NCI-H2107 treated with DMSO at 0.1 percent for 48 hours (cell line): ENCODE measurements around the gene PAQR9.
"Not testable (repeated sequence)": the region's sequence is repeated elsewhere in the genome, so short reads cannot be mapped to it uniquely, and the experiment has no call there.

Experiments used
- DNase-seq: peaks from one replicate; lab custom pipeline; 2025; ENCODE audit not compliant: unreplicated experiment; lab: John Stamatoyannopoulos, UW

Gene PAQR9, protein sequence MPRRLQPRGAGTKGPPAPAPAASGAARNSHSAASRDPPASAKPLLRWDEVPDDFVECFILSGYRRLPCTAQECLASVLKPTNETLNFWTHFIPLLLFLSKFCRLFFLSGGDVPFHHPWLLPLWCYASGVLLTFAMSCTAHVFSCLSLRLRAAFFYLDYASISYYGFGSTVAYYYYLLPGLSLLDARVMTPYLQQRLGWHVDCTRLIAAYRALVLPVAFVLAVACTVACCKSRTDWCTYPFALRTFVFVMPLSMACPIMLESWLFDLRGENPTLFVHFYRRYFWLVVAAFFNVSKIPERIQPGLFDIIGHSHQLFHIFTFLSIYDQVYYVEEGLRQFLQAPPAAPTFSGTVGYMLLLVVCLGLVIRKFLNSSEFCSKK

GRCh38 chr3:142963516-142964448 is at the start of gene PAQR9:
TSS of gene PAQR9 (minus strand) at chr3:142963674. CDS start at chr3:142963336, 338 bp downstream.
- no peak for DNase-seq

DNA sequence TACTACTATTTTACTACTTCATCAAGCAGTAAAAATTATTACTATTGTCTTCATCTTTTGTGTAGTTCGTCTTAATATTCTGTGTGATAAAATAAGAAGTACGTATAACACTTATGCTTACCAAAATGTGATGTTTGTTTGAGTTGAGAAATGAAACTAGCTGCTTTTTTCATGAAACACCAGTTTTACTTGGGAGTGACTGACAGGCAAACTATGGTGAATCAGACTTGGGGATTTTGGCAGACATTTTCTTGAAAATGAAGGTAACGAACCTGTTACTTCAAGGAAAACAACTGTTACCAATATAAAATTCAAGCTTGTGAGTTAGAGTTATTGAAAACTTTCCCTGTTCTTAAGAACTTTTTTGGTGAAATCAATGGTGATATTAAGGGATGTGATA is 48.2 kb upstream of the PAQR9 start:
- no peak for DNase-seq

- no peak for DNase-seq
Measured at GRCh38 chr3:143010024-143010423, 46.5 kb upstream of the PAQR9 start.

GRCh38 chr3:143004823-143005222 is 41.3 kb upstream of the PAQR9 start:
- DNase-seq = no peak

- no peak for DNase-seq
Measured at GRCh38 chr3:143002727-143003126, 39.3 kb upstream of the PAQR9 start.

DNA sequence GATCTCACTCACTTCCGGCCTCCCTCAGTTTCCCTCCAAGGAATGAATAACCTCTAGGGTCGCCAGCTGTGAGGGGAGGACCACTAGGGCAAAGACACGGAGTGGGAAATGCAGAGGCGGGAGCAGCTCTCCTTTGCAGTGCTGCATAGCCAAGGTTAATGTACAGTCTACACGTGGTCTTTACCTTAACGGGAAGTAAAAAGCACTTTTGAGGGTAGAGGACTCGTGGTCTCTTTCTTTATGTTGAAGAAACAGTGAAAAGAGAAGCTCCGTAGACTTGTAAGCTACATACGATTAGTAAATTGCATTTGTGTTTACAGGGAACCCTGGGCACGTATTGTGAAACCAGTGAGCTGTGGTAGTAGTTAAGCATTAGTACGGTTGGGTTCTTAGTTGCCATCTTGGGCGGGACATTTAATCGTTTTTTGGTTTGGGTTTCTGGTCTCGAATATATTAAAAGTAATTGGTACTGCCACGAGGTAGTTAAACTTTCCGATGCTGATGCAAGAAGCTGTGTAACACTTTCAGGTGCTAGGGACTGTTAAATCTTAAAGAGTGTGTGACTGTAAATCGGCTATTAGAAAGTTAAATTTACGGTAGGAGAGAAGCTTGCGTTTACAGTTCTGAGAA is 38.7 kb upstream of the PAQR9 start:
- peak; percentile 55 for DNase-seq

- DNase-seq = peak; percentile 97
Measured at GRCh38 chr3:143001369-143002082, 38.1 kb upstream of the PAQR9 start, which contains the start of gene U2SURP. TSS of gene U2SURP (plus strand) at chr3:143001570. CDS start at chr3:143001629, 59 bp downstream.

- no peak for DNase-seq
Measured at GRCh38 chr3:143001034-143001368, 37.5 kb upstream of the PAQR9 start.

GRCh38 chr3:143000528-143000927 is 37.1 kb upstream of the PAQR9 start:
- no peak for DNase-seq

- peak; percentile 41 for DNase-seq
Measured at GRCh38 chr3:142999881-143000280, 36.4 kb upstream of the PAQR9 start.

- no peak for DNase-seq
Measured at GRCh38 chr3:142998439-142998838, 35.0 kb upstream of the PAQR9 start.

GRCh38 chr3:142997330-142997729 is 33.9 kb upstream of the PAQR9 start:
- DNase-seq = peak; percentile 63

DNA sequence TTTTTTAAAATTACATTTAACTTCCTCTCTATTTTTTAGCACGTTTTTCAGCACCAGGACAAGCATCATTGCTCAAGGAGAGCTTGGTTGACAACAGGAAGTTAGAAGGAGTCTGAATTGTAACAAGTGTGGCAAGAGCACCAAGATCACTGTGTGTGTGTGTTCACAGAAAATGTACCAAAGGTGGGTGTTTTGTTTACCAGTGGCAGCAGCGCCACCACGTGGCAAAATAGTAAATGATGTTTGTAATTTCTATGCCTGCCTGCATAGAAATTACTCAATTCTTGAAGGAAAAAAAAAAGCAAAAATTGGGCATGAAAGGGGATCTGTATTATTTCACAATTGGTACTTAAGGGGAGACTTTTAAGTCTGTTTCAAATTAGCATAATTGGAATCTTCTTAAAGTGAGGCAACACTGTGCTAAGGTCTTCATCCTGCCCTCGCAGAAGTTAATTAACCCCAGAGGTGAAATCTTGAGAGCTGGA is 30.5 kb upstream of the PAQR9 start:
- peak; percentile 68 for DNase-seq

- no peak for DNase-seq
Measured at GRCh38 chr3:142992323-142992722, 28.8 kb upstream of the PAQR9 start.

DNA sequence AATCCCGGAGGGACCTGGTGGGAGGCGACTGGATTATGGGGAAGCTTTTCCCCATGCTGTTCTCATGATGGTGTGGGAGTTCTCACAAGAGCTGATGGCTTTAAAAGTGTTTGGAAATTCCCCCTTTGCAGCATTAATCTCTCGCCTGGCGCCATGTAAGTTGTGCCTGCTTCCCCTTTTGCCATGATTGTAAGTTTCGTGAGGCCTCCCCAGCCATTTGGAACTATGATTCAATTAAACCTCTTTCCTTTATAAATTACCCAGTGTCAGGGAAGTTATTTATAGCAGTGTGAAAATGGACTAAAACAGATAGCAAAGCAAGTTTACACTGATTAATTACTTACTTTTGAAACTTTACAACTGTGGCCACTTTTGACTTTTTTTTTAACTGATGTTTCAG is 27.2 kb upstream of the PAQR9 start:
- no peak for DNase-seq

DNA sequence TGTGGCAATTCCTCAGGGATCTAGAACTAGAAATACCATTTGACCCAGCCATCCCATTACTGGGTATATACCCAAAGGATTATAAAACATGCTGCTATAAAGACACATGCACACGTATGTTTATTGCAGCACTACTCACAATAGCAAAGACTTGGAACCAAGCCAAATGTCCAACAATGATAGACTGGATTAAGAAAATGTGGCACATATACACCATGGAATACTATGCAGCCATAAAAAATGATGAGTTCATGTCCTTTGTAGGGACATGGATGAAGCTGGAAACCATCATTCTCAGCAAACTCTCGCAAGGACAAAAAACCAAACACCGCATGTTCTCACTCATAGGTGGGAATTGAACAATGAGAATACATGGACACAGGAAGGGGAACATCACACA is 25.4 kb upstream of the PAQR9 start:
- DNase-seq = not testable (repeated sequence)

DNA sequence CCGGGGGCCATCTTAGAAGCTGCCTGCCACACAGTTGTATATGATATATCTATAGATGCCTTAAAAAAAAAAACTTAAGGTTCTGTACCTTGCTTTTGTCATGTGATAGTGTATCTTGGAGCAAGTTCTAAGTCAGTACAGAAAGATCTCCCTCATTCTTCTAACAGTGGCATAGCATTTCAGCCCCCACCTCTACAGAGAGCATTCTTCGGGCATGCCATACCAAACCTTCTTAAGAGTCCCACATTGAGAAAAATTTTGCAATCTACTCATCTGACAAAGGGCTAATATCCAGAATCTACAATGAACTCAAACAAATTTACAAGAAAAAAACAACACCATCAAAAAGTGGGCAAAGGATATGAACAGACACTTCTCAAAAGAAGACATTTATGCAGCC is 24.7 kb upstream of the PAQR9 start:
- not testable (repeated sequence) for DNase-seq

GRCh38 chr3:142987707-142988106 is 24.2 kb upstream of the PAQR9 start:
- no peak for DNase-seq

GRCh38 chr3:142987080-142987700 is 23.7 kb upstream of the PAQR9 start:
- DNase-seq = peak; percentile 60

- no peak for DNase-seq
Measured at GRCh38 chr3:142984255-142984654, 20.8 kb upstream of the PAQR9 start.
